H1 (cell line): ENCODE results near the gene CCDC38. TPM values are rescaled to one million over a fixed set of nuclear protein-coding genes. Genes with fewer than 3 reads are reported as not detected.
A peak's percentile ranks its signal among the peaks of the same experiment; 100 is the strongest.

Source experiments
- CTCF ChIA-PET: fragments of 300-600 bp; sonication (Branson Sonifier 250); formaldehyde crosslinking; loops from one replicate; lab custom pipeline; 2021; ENCODE audit not compliant: partially characterized antibody; lab: Charles Lee
- POLR2A ChIA-PET: fragments of 300-600 bp; sonication (Branson Sonifier 250); formaldehyde crosslinking; loops from one replicate; lab custom pipeline; 2021; ENCODE audit warnings: inconsistent platforms; ENCODE audit not compliant: partially characterized antibody; lab: Charles Lee
- DNase-seq, 2 experiments: peaks; one replicate each; pipeline versions ENCODE4 v3.0.0 to v3.0.0-alpha.2; 2010 to 2022; ENCODE audit warnings: low spot score in 2 of 2, low read depth in 1 of 2, mixed read lengths in 1 of 2
- FAIRE-seq: peaks from 2 replicates; lab custom pipeline; 2011; peaks lifted over from hg19 to GRCh38; lab: Jason Lieb, UNC
- H2AFZ ChIP-seq: 2 replicates; pipeline ENCODE4 v1.8.1; 2012; ENCODE audit warnings: low read length, inconsistent platforms
- H2AK5ac ChIP-seq: 2 replicates; pipeline ENCODE4 v1.6.1; 2013; ENCODE audit warnings: low read depth, low read length
- H2BK120ac ChIP-seq: replicated peaks from 2 replicates; pipeline ENCODE3; 2013; ENCODE audit warnings: low read depth, low read length, inconsistent platforms
- H2BK12ac ChIP-seq: 2 replicates; pipeline ENCODE4 v1.6.1; 2013; ENCODE audit warnings: low read depth, low read length
- H2BK15ac ChIP-seq: 2 replicates; pipeline ENCODE4 v1.6.1; 2013; ENCODE audit warnings: low read length
- H2BK20ac ChIP-seq: 2 replicates; pipeline ENCODE4 v1.6.1; 2013; ENCODE audit warnings: low read length
- H2BK5ac ChIP-seq: 2 replicates; pipeline ENCODE4 v1.6.1; 2013; ENCODE audit warnings: low read depth, low read length
- H3K14ac ChIP-seq: 2 replicates; pipeline ENCODE4 v1.6.1; 2013; ENCODE audit warnings: inconsistent platforms; ENCODE audit not compliant: insufficient read length
- H3K18ac ChIP-seq: 2 replicates; pipeline ENCODE4 v1.6.1; 2013; ENCODE audit warnings: low read length; ENCODE audit errors: extremely low read depth
- H3K23ac ChIP-seq: 2 replicates; pipeline ENCODE4 v1.6.1; 2013; ENCODE audit warnings: inconsistent platforms; ENCODE audit not compliant: insufficient read length
- H3K23me2 ChIP-seq: 2 replicates; pipeline ENCODE4 v1.6.1; 2013; ENCODE audit warnings: low read depth, low read length
- H3K27ac ChIP-seq: 2 replicates; pipeline ENCODE4 v1.6.1; 2011; ENCODE audit warnings: low read depth, low read length, inconsistent platforms
- H3K27me3 ChIP-seq, 4 experiments: replicated peaks in 1 of 4; 1 replicate in 1 of 4; 2 replicates in 3 of 4; pipeline versions ENCODE4 v1.6.1 to v1.8.1; 2011 to 2013; ENCODE audit warnings: low read length in 3 of 4, mild to moderate bottlenecking in 3 of 4, inconsistent platforms in 2 of 4, mixed read lengths in 2 of 4, moderate library complexity in 1 of 4; ENCODE audit not compliant: control insufficient read depth in 3 of 4, insufficient read depth in 3 of 4; ENCODE audit errors: extremely low read depth in 1 of 4
- H3K36me3 ChIP-seq, 4 experiments: 2 replicates each; pipeline versions ENCODE4 v1.6.1 to v1.8.1; 2011 to 2013; ENCODE audit warnings: mild to moderate bottlenecking in 4 of 4, low read length in 3 of 4, moderate library complexity in 2 of 4, control low read depth in 1 of 4, inconsistent platforms in 1 of 4; ENCODE audit not compliant: insufficient read depth in 4 of 4, control insufficient read depth in 2 of 4
- H3K4ac ChIP-seq: replicated peaks from 2 replicates; pipeline ENCODE3; 2013; ENCODE audit warnings: low read length, low read depth, mixed read lengths, inconsistent platforms; ENCODE audit not compliant: insufficient read length
- H3K4me1 ChIP-seq, 4 experiments: replicated peaks in 1 of 4; 1 replicate in 1 of 4; 2 replicates in 3 of 4; pipeline versions ENCODE4 v1.6.1 to v1.8.1; 2011 to 2013; ENCODE audit warnings: low read length in 3 of 4, inconsistent platforms in 2 of 4, mixed read lengths in 1 of 4; ENCODE audit not compliant: insufficient read depth in 4 of 4, control insufficient read depth in 3 of 4
- H3K4me2 ChIP-seq, 2 experiments: 2 replicates each; pipeline versions ENCODE4 v1.6.1 to v1.8.1; 2011 to 2013; ENCODE audit warnings: low read depth in 2 of 2, low read length in 2 of 2, control low read depth in 1 of 2, inconsistent platforms in 1 of 2, mild to moderate bottlenecking in 1 of 2; ENCODE audit not compliant: insufficient read depth in 1 of 2
- H3K4me3 ChIP-seq, 4 experiments: fragments of 200-600, 300-600 bp in 1 of 4; sonication (generic), shearing (Covaris generic), sonication (Bioruptor Twin) in 1 of 4; 2 replicates each; pipeline versions ENCODE4 v1.5.1 to v1.8.1; 2011 to 2016; ENCODE audit warnings: low read length in 4 of 4, low read depth in 3 of 4, control low read depth in 2 of 4, inconsistent platforms in 2 of 4, mild to moderate bottlenecking in 2 of 4, mixed read lengths in 1 of 4, moderate library complexity in 1 of 4; ENCODE audit not compliant: insufficient read depth in 2 of 4; ENCODE audit errors: extremely low read depth in 1 of 4
- H3K56ac ChIP-seq: replicated peaks from 2 replicates; pipeline ENCODE3; 2013; ENCODE audit warnings: low read depth, mild to moderate bottlenecking, mixed read lengths, low read length, inconsistent platforms; ENCODE audit not compliant: insufficient read length
- H3K79me1 ChIP-seq: 2 replicates; pipeline ENCODE4 v1.6.1; 2013; ENCODE audit warnings: low read depth, low read length, control low read depth
- H3K79me2 ChIP-seq, 2 experiments: 2 replicates each; pipeline versions ENCODE4 v1.6.1 to v1.8.1; 2012 to 2013; ENCODE audit warnings: low read length in 2 of 2, mild to moderate bottlenecking in 2 of 2, inconsistent platforms in 1 of 2; ENCODE audit not compliant: insufficient read depth in 2 of 2, control insufficient read depth in 1 of 2
- H3K9ac ChIP-seq, 4 experiments: replicated peaks in 1 of 4; 1 replicate in 1 of 4; 2 replicates in 3 of 4; pipeline versions ENCODE4 v1.6.1 to v1.8.1; 2011 to 2013; ENCODE audit warnings: low read depth in 3 of 4, low read length in 3 of 4, control low read depth in 2 of 4, mild to moderate bottlenecking in 2 of 4, moderate library complexity in 2 of 4, inconsistent platforms in 1 of 4; ENCODE audit errors: extremely low read depth in 1 of 4
- H3K9me3 ChIP-seq, 2 experiments: 2 replicates each; pipeline versions ENCODE4 v1.6.1 to v1.8.1; 2012 to 2013; ENCODE audit warnings: mild to moderate bottlenecking in 2 of 2, moderate library complexity in 2 of 2, control low read depth in 1 of 2, inconsistent platforms in 1 of 2, low read depth in 1 of 2, low read length in 1 of 2, mixed read lengths in 1 of 2; ENCODE audit not compliant: insufficient read depth in 2 of 2
- H4K20me1 ChIP-seq, 2 experiments: replicated peaks in 1 of 2; 2 replicates each; pipeline versions ENCODE3 to v1.8.1; 2011 to 2013; ENCODE audit warnings: inconsistent platforms in 2 of 2, low read length in 2 of 2, mild to moderate bottlenecking in 1 of 2; ENCODE audit not compliant: insufficient read depth in 2 of 2, control insufficient read depth in 1 of 2
- H4K5ac ChIP-seq: 2 replicates; pipeline ENCODE4 v1.6.1; 2013; ENCODE audit warnings: low read length, low read depth, mixed read lengths, inconsistent platforms; ENCODE audit not compliant: insufficient read length
- H4K8ac ChIP-seq: 2 replicates; pipeline ENCODE4 v1.8.0; 2013; ENCODE audit warnings: mild to moderate bottlenecking, moderate library complexity, low read length, inconsistent platforms; ENCODE audit not compliant: insufficient read depth; ENCODE audit errors: extremely low read depth
- H4K91ac ChIP-seq: replicated peaks from 2 replicates; pipeline ENCODE3; 2013; ENCODE audit warnings: low read length, mixed read lengths, inconsistent platforms; ENCODE audit not compliant: insufficient read length
- BRCA1 ChIP-seq: IDR thresholded peaks from 2 replicates; pipeline ENCODE4 v1.6.1; 2012; ENCODE audit warnings: low read depth, low read length, improper control_type of control experiment
- CBX8 ChIP-seq: fragments of 300-800, 300-1000 bp; sonication (generic); IDR thresholded peaks from 2 replicates; pipeline ENCODE4 v1.7.1; 2016; ENCODE audit warnings: low read depth, low read length, borderline replicate concordance
- CHD2 ChIP-seq: IDR thresholded peaks from 2 replicates; pipeline ENCODE4 v1.6.1; 2012; ENCODE audit warnings: low read length, improper control_type of control experiment
- EGR1 ChIP-seq: IDR thresholded peaks from 2 replicates; pipeline ENCODE4 v1.6.1; 2011; ENCODE audit warnings: low read depth, low read length, borderline replicate concordance
- EP300 ChIP-seq, 2 experiments: IDR thresholded peaks; 1 replicate in 1 of 2; 2 replicates in 1 of 2; pipeline ENCODE4 v1.6.1; 2011 to 2012; ENCODE audit warnings: low read depth in 2 of 2, low read length in 2 of 2, mild to moderate bottlenecking in 2 of 2, borderline replicate concordance in 1 of 2, inconsistent platforms in 1 of 2, moderate library complexity in 1 of 2
- NANOG ChIP-seq: IDR thresholded peaks from 2 replicates; pipeline ENCODE4 v1.6.1; 2011; ENCODE audit warnings: low read length, low read depth, mild to moderate bottlenecking, inconsistent platforms; ENCODE audit not compliant: insufficient read depth, poor library complexity, severe bottlenecking
- RBBP5 ChIP-seq: IDR thresholded peaks from 2 replicates; pipeline ENCODE4 v1.7.1; 2012; ENCODE audit warnings: low read depth, mild to moderate bottlenecking, inconsistent platforms, low read length, moderate library complexity, borderline replicate concordance
- RXRA ChIP-seq: IDR thresholded peaks from 2 replicates; pipeline ENCODE4 v1.6.1; 2011; ENCODE audit warnings: low read depth, mild to moderate bottlenecking, low read length, moderate library complexity; ENCODE audit not compliant: insufficient read depth
- SIRT6 ChIP-seq: IDR thresholded peaks from one replicate; pipeline ENCODE4 v1.7.1; 2012; ENCODE audit warnings: low read length, inconsistent platforms
- SP1 ChIP-seq: IDR thresholded peaks from 2 replicates; pipeline ENCODE4 v1.6.1; 2011; ENCODE audit warnings: low read depth, low read length
- SP2 ChIP-seq: IDR thresholded peaks from 2 replicates; pipeline ENCODE4 v1.6.1; 2012; ENCODE audit warnings: mild to moderate bottlenecking, low read length, inconsistent platforms
- SP4 ChIP-seq: IDR thresholded peaks from 2 replicates; pipeline ENCODE4 v1.6.1; 2012; ENCODE audit warnings: low read length, inconsistent platforms
- SRF ChIP-seq: IDR thresholded peaks from 2 replicates; pipeline ENCODE4 v1.6.1; 2011; ENCODE audit warnings: mild to moderate bottlenecking, low read depth, low read length, moderate library complexity
- TBP ChIP-seq: IDR thresholded peaks from 2 replicates; pipeline ENCODE4 v1.6.1; 2011; ENCODE audit warnings: low read depth, low read length, improper control_type of control experiment
- TEAD4 ChIP-seq: IDR thresholded peaks from 2 replicates; pipeline ENCODE4 v1.6.1; 2012; ENCODE audit warnings: low read depth, low read length, inconsistent platforms, mixed read lengths
- WGBS, 2 experiments: shearing (Covaris generic) in 1 of 2; methylation state at CpG; one replicate each; pipeline versions ENCODE4 v1.1.6 to v1.1.7; 2013 to 2015; ENCODE audit warnings: low lambda C conversion rate in 2 of 2, mixed read lengths in 2 of 2, inconsistent platforms in 1 of 2, low coverage in 1 of 2, missing lambda C conversion rate in 1 of 2; ENCODE audit not compliant: insufficient replicate concordance in 2 of 2, insufficient coverage in 1 of 2, insufficient read length in 1 of 2; ENCODE audit errors: extremely low coverage in 1 of 2, missing lambda C conversion rate in 1 of 2; 5-methylcytosine and 5-hydroxymethylcytosine counted together
- polyA plus RNA-seq, 7 experiments: library from polyadenylated mRNA; depleted of rRNA in 3 of 7; stranded (reverse) in 5 of 7; unstranded in 2 of 7; fragments of >200 nt in 5 of 7; fragments of 200-250 nt in 2 of 7; gene quantifications; 1 replicate in 5 of 7; 2 replicates in 1 of 7; 4 replicates in 1 of 7; pipeline versions ENCODE4 v1.2.1 to v1.2.3, GENCODE V29; 2011 to 2013; ENCODE audit warnings: missing spikeins in 2 of 7, mixed read lengths in 2 of 7
- total RNA-seq: library from RNA; stranded (reverse); fragmentation: NEBNext Ultra II Directional; extraction: Animal tissue kit (Norgen Biotek cat#: 25700); gene quantifications from 2 replicates; pipeline ENCODE4 v1.2.1, GENCODE V29; 2021

CCDC38 gene
- total and polyA plus RNA-seq, 2 of the 8 experiments (the other 6 are each of a cell fraction or from before 2014, with no cell fraction given), result not detected

DNA sequence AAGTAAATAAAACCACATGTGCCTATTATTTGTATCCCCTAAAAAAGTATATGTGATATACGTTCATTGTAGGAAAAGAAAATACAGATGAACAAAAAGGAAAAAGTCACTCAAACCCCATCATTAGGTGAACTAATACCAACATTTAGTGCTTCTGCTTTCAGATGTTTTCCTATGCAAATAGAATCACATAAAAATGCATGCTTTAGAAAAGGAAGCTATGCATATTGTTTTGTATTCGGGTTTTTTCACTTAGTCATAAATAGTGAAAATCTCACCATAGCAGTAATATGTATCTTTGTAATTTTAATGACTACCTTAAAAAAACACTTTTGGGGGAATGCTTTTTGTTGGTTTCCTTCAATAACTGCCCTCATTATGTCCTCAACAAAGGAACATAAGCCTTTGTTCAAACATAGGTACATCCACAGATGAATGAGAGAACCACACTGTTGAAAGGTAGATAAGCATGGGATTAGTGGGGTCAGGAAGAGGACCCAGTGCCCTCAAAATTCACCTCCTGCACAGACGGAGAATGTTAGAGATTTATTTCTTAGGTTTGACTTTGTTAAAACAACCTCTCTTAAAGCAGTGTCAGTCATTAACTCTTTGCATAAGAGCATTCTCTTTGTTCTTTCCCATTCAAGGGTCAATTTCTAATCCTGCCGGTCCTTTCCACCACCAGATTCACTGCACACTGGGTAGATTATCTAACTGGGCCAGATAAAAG is 7.2 kb upstream of the CCDC38 start:
- Histone ChIP-seq H2AFZ (no peak overlapping the region), H2BK120ac (no peak overlapping the region), H3K79me1 (no peaks in the 10 kb centered on the region), H4K8ac (no peak overlapping the region), H3K9me3 (no peaks in the 10 kb centered on the region), H4K5ac (no peak overlapping the region), H2BK20ac (no peak overlapping the region), H4K20me1 (no peaks in the 10 kb centered on the region), H3K4me3 (no peak overlapping the region), H3K9ac (no peak overlapping the region), H3K14ac (no peak overlapping the region), H2BK15ac (no peak overlapping the region), H4K91ac (no peak overlapping the region), H3K27me3 (no peaks in the 10 kb centered on the region), H2AK5ac (no peak overlapping the region), H3K27ac (no peak overlapping the region), H3K23me2 (no peaks in the 10 kb centered on the region), H3K79me2 (no peaks in the 10 kb centered on the region), H3K4ac (no peak overlapping the region), H3K23ac (no peak overlapping the region), H3K18ac (no peak overlapping the region), H3K56ac (no peak overlapping the region), H3K4me2 (no peak overlapping the region; a peak in 1 of 4 replicates), H2BK12ac (no peak overlapping the region), H3K36me3 (no peaks in the 10 kb centered on the region), H3K4me1 (0 out of 7 replicates have a peak, but pooled peaks cover 0 to 4% (median 0%) of the 10 kb centered on the region in 4 experiments), H2BK5ac (no peak overlapping the region)
- CTCF ChIA-PET, result no interaction called here
- peak; percentile 42 for FAIRE-seq
- DNase-seq, result no peak
- 74% methylated on average over 4 of the region's 4 CpGs; no CpG with 5 or more reads in 1 of the 2 experiments for WGBS, 2 experiments
- POLR2A ChIA-PET, result no interaction called here
- no peak for TF ChIP-seq SP4
- TF ChIP-seq TBP, result no peak
- no peak for TF ChIP-seq CHD2
- TF ChIP-seq EGR1, result no peak
- TF ChIP-seq BRCA1, result no peak
- no peak for TF ChIP-seq SRF
- TF ChIP-seq RBBP5, result no peak
- no peak for TF ChIP-seq NANOG
- no peak for TF ChIP-seq SP2
- TF ChIP-seq EP300 (IDR thresholded peaks at IDR 0.05; ENCODE audit: borderline replicate concordance in 1 of 2, low read depth in 2 of 2, low read length in 2 of 2), result no peak
- TF ChIP-seq TEAD4, result no peak
- TF ChIP-seq SIRT6, result no peak
- no peak for TF ChIP-seq CBX8
- no peak for TF ChIP-seq SP1
- no peak for TF ChIP-seq RXRA
